H9 (cell line): ENCODE data around the gene ETV7. TPM values are rescaled to one million over a fixed set of nuclear protein-coding genes. Genes with fewer than 3 reads are reported as not detected.

Experiments
- DNase-seq: peaks from one replicate; pipeline ENCODE4 v3.0.0-alpha.2; 2017
- H2AFZ ChIP-seq: one replicate; pipeline ENCODE4 v1.6.1; 2013; ENCODE audit warnings: mild to moderate bottlenecking, low read length, control low read depth, moderate library complexity
- H2AK5ac ChIP-seq: 2 replicates; pipeline ENCODE4 v1.6.1; 2013; ENCODE audit warnings: low read length, control low read depth, mixed read lengths; ENCODE audit not compliant: insufficient read length
- H2BK120ac ChIP-seq: one replicate; pipeline ENCODE4 v1.6.1; 2013; ENCODE audit warnings: low read depth, mild to moderate bottlenecking, low read length, control low read depth, inconsistent platforms; ENCODE audit not compliant: poor library complexity, severe bottlenecking
- H2BK12ac ChIP-seq: 2 replicates; pipeline ENCODE4 v1.6.1; 2013; ENCODE audit warnings: low read length, control low read depth, mixed read lengths, low read depth; ENCODE audit not compliant: insufficient read length
- H2BK15ac ChIP-seq: 2 replicates; pipeline ENCODE4 v1.6.1; 2013; ENCODE audit warnings: low read depth, low read length, control low read depth
- H2BK20ac ChIP-seq: one replicate; pipeline ENCODE4 v1.6.1; 2013; ENCODE audit warnings: low read depth, mild to moderate bottlenecking, low read length, control low read depth, inconsistent platforms; ENCODE audit not compliant: poor library complexity, severe bottlenecking
- H2BK5ac ChIP-seq: 2 replicates; pipeline ENCODE4 v1.6.1; 2013; ENCODE audit warnings: low read length, control low read depth, mixed read lengths; ENCODE audit not compliant: insufficient read length
- H3K14ac ChIP-seq: 2 replicates; pipeline ENCODE4 v1.6.1; 2013; ENCODE audit warnings: low read length, control low read depth; ENCODE audit not compliant: insufficient read depth
- H3K18ac ChIP-seq: 2 replicates; pipeline ENCODE4 v1.6.1; 2013; ENCODE audit warnings: low read depth, mild to moderate bottlenecking, mixed read lengths, low read length, control low read depth; ENCODE audit not compliant: insufficient read length
- H3K23ac ChIP-seq: 2 replicates; pipeline ENCODE4 v1.6.1; 2013; ENCODE audit warnings: low read length, control low read depth, mixed read lengths, low read depth; ENCODE audit not compliant: insufficient read length
- H3K23me2 ChIP-seq: 2 replicates; pipeline ENCODE4 v1.6.1; 2013; ENCODE audit warnings: low read depth, mild to moderate bottlenecking, mixed read lengths, low read length, control low read depth; ENCODE audit not compliant: insufficient read length, poor library complexity, severe bottlenecking
- H3K27ac ChIP-seq: 2 replicates; pipeline ENCODE4 v1.5.1; 2013; ENCODE audit warnings: low read length, control low read depth, mixed read lengths, low read depth; ENCODE audit not compliant: insufficient read length
- H3K27me3 ChIP-seq: 2 replicates; pipeline ENCODE4 v1.6.1; 2013; ENCODE audit warnings: low read length, control low read depth, inconsistent platforms; ENCODE audit not compliant: insufficient read depth
- H3K4ac ChIP-seq: 2 replicates; pipeline ENCODE4 v1.6.1; 2013; ENCODE audit warnings: low read depth, mild to moderate bottlenecking, control low read depth, inconsistent platforms, low read length, moderate library complexity
- H3K4me1 ChIP-seq: 2 replicates; pipeline ENCODE4 v1.6.1; 2013; ENCODE audit warnings: low read length, control low read depth, inconsistent platforms; ENCODE audit not compliant: insufficient read depth
- H3K4me2 ChIP-seq: 2 replicates; pipeline ENCODE4 v1.6.1; 2013; ENCODE audit warnings: low read length, control low read depth, mixed read lengths; ENCODE audit not compliant: insufficient read length, insufficient read depth
- H3K56ac ChIP-seq: 2 replicates; pipeline ENCODE4 v1.6.1; 2013; ENCODE audit warnings: low read depth, mild to moderate bottlenecking, mixed read lengths, low read length, control low read depth; ENCODE audit not compliant: insufficient read length
- H3K79me1 ChIP-seq: 2 replicates; pipeline ENCODE4 v1.6.1; 2013; ENCODE audit warnings: low read depth, mild to moderate bottlenecking, moderate library complexity, low read length, control low read depth, inconsistent platforms; ENCODE audit not compliant: insufficient read depth, poor library complexity, severe bottlenecking
- H3K79me2 ChIP-seq: 2 replicates; pipeline ENCODE4 v1.6.1; 2013; ENCODE audit warnings: low read length, control low read depth, inconsistent platforms; ENCODE audit not compliant: insufficient read depth
- H3K9ac ChIP-seq: 2 replicates; pipeline ENCODE4 v1.6.1; 2013; ENCODE audit warnings: low read length, control low read depth, mixed read lengths; ENCODE audit not compliant: insufficient read length; ENCODE audit errors: extremely low read depth
- H3K9me3 ChIP-seq: one replicate; pipeline ENCODE4 v1.6.1; 2013; ENCODE audit warnings: low read depth, low read length, inconsistent platforms; ENCODE audit not compliant: control insufficient read depth
- H3T11ph ChIP-seq: one replicate; pipeline ENCODE4 v1.6.1; 2013; ENCODE audit warnings: mild to moderate bottlenecking, low read length, control low read depth, inconsistent platforms
- H4K20me1 ChIP-seq: one replicate; pipeline ENCODE4 v1.6.1; 2013; ENCODE audit not compliant: control insufficient read depth, insufficient read length, insufficient read depth
- H4K5ac ChIP-seq: 2 replicates; pipeline ENCODE4 v1.6.1; 2013; ENCODE audit warnings: low read depth, mild to moderate bottlenecking, mixed read lengths, low read length, control low read depth; ENCODE audit not compliant: insufficient read length
- H4K8ac ChIP-seq: replicated peaks from 2 replicates; pipeline ENCODE4 v1.6.1; 2013; ENCODE audit warnings: low read length, control low read depth, mixed read lengths, low read depth; ENCODE audit not compliant: insufficient read length
- H4K91ac ChIP-seq: 2 replicates; pipeline ENCODE4 v1.6.1; 2013; ENCODE audit warnings: low read depth, mild to moderate bottlenecking, moderate library complexity, mixed read lengths, low read length, control low read depth; ENCODE audit not compliant: insufficient read length
- H3K27ac Mint-ChIP-seq, 3 experiments: 2 replicates in 2 of 3; 3 replicates in 1 of 3; pipeline ENCODE4 v1.8.0; 2020 to 2021; ENCODE audit warnings: mixed read lengths in 3 of 3, mild to moderate bottlenecking in 1 of 3, moderate library complexity in 1 of 3
- H3K27me3 Mint-ChIP-seq: 2 replicates; pipeline ENCODE4 v1.8.0; 2021; ENCODE audit warnings: low read depth, mild to moderate bottlenecking, moderate library complexity, mixed read lengths
- H3K36me3 Mint-ChIP-seq, 3 experiments: 2 replicates in 2 of 3; 3 replicates in 1 of 3; pipeline ENCODE4 v1.8.0; 2020 to 2021; ENCODE audit warnings: low read depth in 3 of 3, mixed read lengths in 3 of 3; ENCODE audit not compliant: insufficient read depth in 1 of 3
- H3K4me1 Mint-ChIP-seq, 2 experiments: 2 replicates each; pipeline ENCODE4 v1.8.0; 2020; ENCODE audit warnings: mixed read lengths in 2 of 2
- H3K4me3 Mint-ChIP-seq, 2 experiments: 2 replicates in 1 of 2; 3 replicates in 1 of 2; pipeline ENCODE4 v1.8.0; 2020 to 2021; ENCODE audit warnings: mild to moderate bottlenecking in 2 of 2, mixed read lengths in 2 of 2, moderate library complexity in 1 of 2
- H3K9me3 Mint-ChIP-seq, 2 experiments: 2 replicates in 1 of 2; 3 replicates in 1 of 2; pipeline ENCODE4 v1.8.0; 2020; ENCODE audit warnings: mild to moderate bottlenecking in 2 of 2, mixed read lengths in 2 of 2, moderate library complexity in 1 of 2
- CTCF ChIP-seq: fragments of 200-600 bp; sonication (generic); conservative IDR thresholded peaks from 3 replicates; pipeline ENCODE4 v1.8.0; 2021; ENCODE audit warnings: antibody characterized with exemption, mild to moderate bottlenecking
- WGBS: extraction: QIAGEN DNeasy Blood & Tissue Kit; methylation state at CpG from one replicate; pipeline ENCODE4 v1.1.7; 2013; ENCODE audit warnings: missing lambda C conversion rate, low lambda C conversion rate, mixed read lengths; ENCODE audit not compliant: insufficient read length; ENCODE audit errors: extremely low coverage; 5-methylcytosine and 5-hydroxymethylcytosine counted together
- total RNA-seq: library from RNA; stranded (reverse); gene quantifications from 2 replicates; pipeline ENCODE4 v1.2.1, GENCODE V29; 2021

ETV7 gene
- total RNA-seq, 1 experiment from 2014 or later: 0.92 TPM

DNA sequence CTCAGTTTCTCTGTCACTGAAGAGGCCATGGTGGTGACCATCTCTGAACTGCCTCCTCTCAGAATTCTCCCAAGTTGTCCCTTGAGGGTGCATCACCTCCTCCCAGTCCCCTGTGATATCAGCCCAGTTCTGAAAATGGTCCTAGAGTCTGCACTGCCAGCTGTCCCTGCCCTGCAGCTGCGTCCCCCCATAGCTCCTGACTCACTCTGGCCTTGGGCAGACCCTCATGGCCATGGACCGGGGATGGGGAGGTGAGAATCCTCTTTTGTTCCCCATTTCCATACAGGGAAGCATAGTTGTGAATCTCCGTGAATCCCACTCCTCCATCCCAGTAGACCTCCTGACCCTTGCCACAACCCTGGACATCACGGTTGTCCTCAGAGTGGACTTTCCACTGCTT, 4.5 kb downstream of the ETV7 start:
- H3K4me3 Mint-ChIP-seq: no peak overlapping the region

More for the DNA sequence above, 4.5 kb downstream of the ETV7 start:
- Histone ChIP-seq H3K18ac (no peak overlapping the region), H2BK15ac (no peak overlapping the region), H4K20me1 (no peaks in the 10 kb centered on the region), H3K27me3 (peaks cover 22% of the 10 kb centered on the region; the same call in 1 of the 2 replicates), H3K79me2 (no peaks in the 10 kb centered on the region), H3K23ac (no peak overlapping the region), H3K56ac (no peak overlapping the region), H2BK20ac (no peak overlapping the region), H3K23me2 (peaks cover 13% of the 10 kb centered on the region), H2BK120ac (no peak overlapping the region), H2AFZ (no peak overlapping the region), H3K9ac (no peak overlapping the region), H3K4ac (no peak overlapping the region), H2BK5ac (no peak overlapping the region), H3K27ac (no peak overlapping the region), H3K79me1 (no peaks in the 10 kb centered on the region), H2BK12ac (no peak overlapping the region), H3T11ph (no peak overlapping the region), H2AK5ac (no peak overlapping the region), H3K4me2 (no peak overlapping the region), H3K9me3 (no peaks in the 10 kb centered on the region), H3K4me1 (no peaks in the 10 kb centered on the region), H4K5ac (no peak overlapping the region), H4K91ac (no peak overlapping the region), H3K14ac (no peak overlapping the region), H4K8ac (no peak overlapping the region)
- TF ChIP-seq CTCF: no peak
- Mint-ChIP-seq H3K9me3 (peaks cover 0 to 3% of the 10 kb centered on the region in 2 experiments; a peak in 2 of 5 replicates), H3K27ac (no peak overlapping the region), H3K36me3 (no peaks in the 10 kb centered on the region), H3K27me3 (peaks cover 30% of the 10 kb centered on the region), H3K4me1 (peaks cover 38 to 39% of the 10 kb centered on the region in 2 experiments)
- WGBS: no CpG with 5 or more reads among the region's 4 CpGs
- DNase-seq: no peak
